Trophoblast cell (in vitro differentiated cells and primary cell): ENCODE data around the gene PIK3R1.

Experiments used
- DNase-seq, 2 donors: peaks; one replicate each; pipeline ENCODE4 v3.0.0-alpha.2; 2016
- H2AFZ ChIP-seq: 2 replicates; pipeline ENCODE4 v1.6.1; 2013; ENCODE audit warnings: low read length, moderate library complexity, mild to moderate bottlenecking; ENCODE audit not compliant: insufficient read depth, poor library complexity
- H2AK5ac ChIP-seq: 2 replicates; pipeline ENCODE4 v1.6.1; 2013; ENCODE audit warnings: mild to moderate bottlenecking, low read length
- H2BK120ac ChIP-seq: 2 replicates; pipeline ENCODE4 v1.6.1; 2013; ENCODE audit warnings: low read length, mild to moderate bottlenecking, moderate library complexity; ENCODE audit not compliant: insufficient read depth, poor library complexity
- H2BK12ac ChIP-seq: 2 replicates; pipeline ENCODE4 v1.6.1; 2013; ENCODE audit warnings: mild to moderate bottlenecking, low read length, moderate library complexity
- H2BK5ac ChIP-seq: 2 replicates; pipeline ENCODE4 v1.6.1; 2013; ENCODE audit warnings: low read length, low read depth, moderate library complexity, mild to moderate bottlenecking; ENCODE audit not compliant: poor library complexity
- H3K14ac ChIP-seq: 2 replicates; pipeline ENCODE4 v1.6.1; 2013; ENCODE audit warnings: mild to moderate bottlenecking, low read length
- H3K18ac ChIP-seq: 2 replicates; pipeline ENCODE4 v1.6.1; 2013; ENCODE audit warnings: mild to moderate bottlenecking, low read length
- H3K23ac ChIP-seq: 2 replicates; pipeline ENCODE4 v1.6.1; 2013; ENCODE audit warnings: low read length
- H3K27ac ChIP-seq: 2 replicates; pipeline ENCODE4 v1.5.1; 2013; ENCODE audit warnings: low read depth, mild to moderate bottlenecking, inconsistent platforms, low read length, moderate library complexity
- H3K27me3 ChIP-seq: 2 replicates; pipeline ENCODE4 v1.6.1; 2013; ENCODE audit warnings: inconsistent platforms, mild to moderate bottlenecking, low read length, moderate library complexity; ENCODE audit not compliant: insufficient read depth
- H3K36me3 ChIP-seq, 2 experiments: 1 replicate in 1 of 2; 2 replicates in 1 of 2; pipeline ENCODE4 v1.6.1; 2013; ENCODE audit warnings: low read length in 2 of 2, mild to moderate bottlenecking in 2 of 2, moderate library complexity in 1 of 2; ENCODE audit not compliant: insufficient read depth in 2 of 2, control insufficient read depth in 1 of 2
- H3K4ac ChIP-seq: 2 replicates; pipeline ENCODE4 v1.6.1; 2013; ENCODE audit warnings: low read depth, mild to moderate bottlenecking, low read length, moderate library complexity
- H3K4me1 ChIP-seq, 2 experiments: 1 replicate in 1 of 2; 2 replicates in 1 of 2; pipeline ENCODE4 v1.6.1; 2013; ENCODE audit warnings: low read length in 2 of 2, mild to moderate bottlenecking in 2 of 2, moderate library complexity in 1 of 2; ENCODE audit not compliant: insufficient read depth in 2 of 2, control insufficient read depth in 1 of 2
- H3K4me2 ChIP-seq: 2 replicates; pipeline ENCODE4 v1.6.1; 2013; ENCODE audit warnings: inconsistent platforms, mild to moderate bottlenecking, low read length, moderate library complexity
- H3K4me3 ChIP-seq: 2 replicates; pipeline ENCODE4 v1.5.1; 2013; ENCODE audit warnings: mild to moderate bottlenecking, low read depth, low read length, inconsistent platforms
- H3K79me1 ChIP-seq: one replicate; pipeline ENCODE4 v1.6.1; 2013; ENCODE audit warnings: low read length
- H3K79me2 ChIP-seq: 2 replicates; pipeline ENCODE4 v1.6.1; 2013; ENCODE audit warnings: low read length, mild to moderate bottlenecking; ENCODE audit not compliant: control insufficient read depth, insufficient read depth, poor library complexity
- H3K9ac ChIP-seq: 2 replicates; pipeline ENCODE4 v1.6.1; 2013; ENCODE audit warnings: mild to moderate bottlenecking, low read length
- H3K9me3 ChIP-seq: 2 replicates; pipeline ENCODE4 v1.6.1; 2013; ENCODE audit warnings: low read depth, mild to moderate bottlenecking, control low read depth, inconsistent platforms, low read length; ENCODE audit not compliant: insufficient read depth
- H4K12ac ChIP-seq: 2 replicates; pipeline ENCODE4 v1.6.1; 2013; ENCODE audit warnings: low read depth, mild to moderate bottlenecking, low read length, moderate library complexity
- H4K8ac ChIP-seq: 2 replicates; pipeline ENCODE4 v1.6.1; 2013; ENCODE audit warnings: low read depth, mild to moderate bottlenecking, low read length, moderate library complexity
- H4K91ac ChIP-seq: one replicate; pipeline ENCODE4 v1.6.1; 2013; ENCODE audit warnings: low read depth, mild to moderate bottlenecking, low read length, moderate library complexity
- WGBS: extraction: QIAGEN DNeasy Blood & Tissue Kit; methylation state at CpG from one replicate; pipeline ENCODE4 v1.1.7; 2013; ENCODE audit warnings: missing lambda C conversion rate; ENCODE audit not compliant: insufficient read length, insufficient coverage; ENCODE audit errors: extremely low coverage; 5-methylcytosine and 5-hydroxymethylcytosine counted together

Gene PIK3R1

GRCh38 chr5:68252673-68253623 lies 37.4 kb downstream of the PIK3R1 start:
- H3K27me3 ChIP-seq = no peaks in the 10 kb centered on the region
- peaks cover 0 to 5% of the 10 kb centered on the region in 2 experiments for H3K36me3 ChIP-seq
- H3K14ac ChIP-seq = no peak overlapping the region
- H4K12ac ChIP-seq = no peak overlapping the region
- H3K4me1 ChIP-seq = peaks cover 13 to 14% of the 10 kb centered on the region in 2 experiments
- no peak overlapping the region for H2BK120ac ChIP-seq
- no peak overlapping the region for H3K4ac ChIP-seq
- peaks cover 3% of the 10 kb centered on the region for H3K79me1 ChIP-seq
- no peak overlapping the region for H3K4me2 ChIP-seq
- no CpG with 5 or more reads among the region's 6 CpGs for WGBS
- H2AFZ ChIP-seq = no peak overlapping the region
- H3K27ac ChIP-seq = no peak overlapping the region
- no peak overlapping the region for H3K23ac ChIP-seq
- H4K8ac ChIP-seq = no peak overlapping the region
- DNase-seq = peak; percentile 37 to 70
- H4K91ac ChIP-seq = no peak overlapping the region
- no peaks in the 10 kb centered on the region for H3K9me3 ChIP-seq
- H3K79me2 ChIP-seq = peaks cover 6% of the 10 kb centered on the region
- no peak overlapping the region for H3K18ac ChIP-seq
- no peak overlapping the region for H2BK12ac ChIP-seq
- no peak overlapping the region for H2BK5ac ChIP-seq
- H3K4me3 ChIP-seq = no peak overlapping the region
- no peak overlapping the region for H3K9ac ChIP-seq
- H2AK5ac ChIP-seq = no peak overlapping the region

GRCh38 chr5:68253624-68254585 lies 38.3 kb downstream of the PIK3R1 start:
- WGBS = no CpG with 5 or more reads among the region's 6 CpGs
- no peak overlapping the region for H3K4me2 ChIP-seq
- H3K79me2 ChIP-seq = peaks cover 6% of the 10 kb centered on the region
- H2BK120ac ChIP-seq = no peak overlapping the region
- no peaks in the 10 kb centered on the region for H3K9me3 ChIP-seq
- no peak overlapping the region for H3K9ac ChIP-seq
- H3K36me3 ChIP-seq = peaks cover 0 to 5% of the 10 kb centered on the region in 2 experiments
- H3K4me3 ChIP-seq = no peak overlapping the region
- H3K79me1 ChIP-seq = peaks cover 3% of the 10 kb centered on the region
- no peak overlapping the region for H4K91ac ChIP-seq
- H3K4ac ChIP-seq = no peak overlapping the region
- peaks cover 13 to 14% of the 10 kb centered on the region in 2 experiments for H3K4me1 ChIP-seq
- no peak overlapping the region for H2BK12ac ChIP-seq
- H3K14ac ChIP-seq = no peak overlapping the region
- H3K27ac ChIP-seq = no peak overlapping the region
- no peak for DNase-seq
- no peak overlapping the region for H4K8ac ChIP-seq
- H4K12ac ChIP-seq = no peak overlapping the region
- no peaks in the 10 kb centered on the region for H3K27me3 ChIP-seq
- no peak overlapping the region for H2AK5ac ChIP-seq
- H2AFZ ChIP-seq = no peak overlapping the region
- no peak overlapping the region for H3K23ac ChIP-seq
- H3K18ac ChIP-seq = no peak overlapping the region
- no peak overlapping the region for H2BK5ac ChIP-seq

DNA sequence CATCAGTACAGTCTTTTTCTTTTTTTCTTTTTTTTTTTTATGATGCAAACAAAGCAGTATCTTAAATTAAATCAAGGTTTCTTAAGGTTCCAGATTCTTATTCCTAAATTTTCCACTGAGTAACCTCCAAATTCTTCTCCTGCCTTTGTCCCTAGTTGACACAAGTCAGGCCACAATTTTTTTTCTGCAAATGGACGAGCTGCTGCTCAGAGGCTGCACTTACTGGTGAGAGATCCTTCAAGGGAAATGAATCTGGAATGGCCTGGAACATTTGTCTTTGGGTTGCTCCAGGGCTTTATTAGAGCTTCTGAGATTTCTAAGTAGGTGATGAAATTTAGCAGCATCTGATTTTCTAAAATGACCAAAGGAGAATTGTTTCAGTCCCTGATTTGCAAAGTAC lies 39.3 kb downstream of the PIK3R1 start:
- H3K4me1 ChIP-seq = peaks cover 11 to 14% of the 10 kb centered on the region in 2 experiments
- peaks cover 3% of the 10 kb centered on the region for H3K79me1 ChIP-seq
- no peak overlapping the region for H3K18ac ChIP-seq
- no peak overlapping the region for H3K23ac ChIP-seq
- no peak overlapping the region for H2AK5ac ChIP-seq
- no peak overlapping the region for H2AFZ ChIP-seq
- peaks cover 0 to 5% of the 10 kb centered on the region in 2 experiments for H3K36me3 ChIP-seq
- H3K9ac ChIP-seq = no peak overlapping the region
- H3K4ac ChIP-seq = no peak overlapping the region
- no peak overlapping the region for H2BK5ac ChIP-seq
- peaks cover 5% of the 10 kb centered on the region for H3K79me2 ChIP-seq
- H4K91ac ChIP-seq = no peak overlapping the region
- no peak overlapping the region for H3K27ac ChIP-seq
- H4K8ac ChIP-seq = no peak overlapping the region
- H3K27me3 ChIP-seq = no peaks in the 10 kb centered on the region
- no peak overlapping the region for H3K4me2 ChIP-seq
- no peak overlapping the region for H3K14ac ChIP-seq
- WGBS = no CpG with 5 or more reads among the region's 1 CpG
- H3K9me3 ChIP-seq = no peaks in the 10 kb centered on the region
- H3K4me3 ChIP-seq = no peak overlapping the region
- no peak for DNase-seq
- H2BK120ac ChIP-seq = no peak overlapping the region
- no peak overlapping the region for H4K12ac ChIP-seq
- H2BK12ac ChIP-seq = no peak overlapping the region

- H3K18ac ChIP-seq = no peak overlapping the region
- no peak overlapping the region for H3K4me2 ChIP-seq
- H2BK5ac ChIP-seq = no peak overlapping the region
- WGBS = no CpG with 5 or more reads among the region's 6 CpGs
- H3K4me1 ChIP-seq = peaks cover 6 to 9% of the 10 kb centered on the region in 2 experiments
- H3K9me3 ChIP-seq = no peaks in the 10 kb centered on the region
- H3K4me3 ChIP-seq = no peak overlapping the region
- H2AK5ac ChIP-seq = no peak overlapping the region
- H2AFZ ChIP-seq = no peak overlapping the region
- H3K79me1 ChIP-seq = peaks cover 3% of the 10 kb centered on the region
- no peak overlapping the region for H4K12ac ChIP-seq
- H4K91ac ChIP-seq = no peak overlapping the region
- H3K79me2 ChIP-seq = peaks cover 2% of the 10 kb centered on the region
- H4K8ac ChIP-seq = no peak overlapping the region
- H3K9ac ChIP-seq = no peak overlapping the region
- no peak overlapping the region for H3K14ac ChIP-seq
- H3K23ac ChIP-seq = no peak overlapping the region
- peaks cover 0 to 5% of the 10 kb centered on the region in 2 experiments for H3K36me3 ChIP-seq
- no peaks in the 10 kb centered on the region for H3K27me3 ChIP-seq
- H2BK120ac ChIP-seq = no peak overlapping the region
- no peak for DNase-seq
- H3K27ac ChIP-seq = no peak overlapping the region
- H2BK12ac ChIP-seq = no peak overlapping the region
- no peak overlapping the region for H3K4ac ChIP-seq
Measured at GRCh38 chr5:68255305-68256120, 40.0 kb downstream of the PIK3R1 start.
